ENCODE results near the gene DUSP1.
A peak's percentile ranks its signal among the peaks of the same experiment; 100 is the strongest.
"Not testable (repeated sequence)": the region's sequence is repeated elsewhere in the genome, so short reads cannot be mapped to it uniquely, and the experiment has no call there.

The DUSP1 gene

GRCh38 chr5:172797771-172798191, 26.8 kb upstream of the DUSP1 start:
- peak; percentile 48 for DNase-seq

- no peak for DNase-seq
These were observed 25.3 kb upstream of the DUSP1 start for GRCh38 chr5:172796306-172796705.

GRCh38 chr5:172795318-172795977, 24.5 kb upstream of the DUSP1 start:
- DNase-seq: no peak

- peak; percentile 69 for DNase-seq
These were observed 22.8 kb upstream of the DUSP1 start for GRCh38 chr5:172793577-172794488.

GRCh38 chr5:172792701-172793570, 21.9 kb upstream of the DUSP1 start:
- DNase-seq: peak; percentile 51

- no peak for DNase-seq
These were observed 20.9 kb upstream of the DUSP1 start for GRCh38 chr5:172791726-172792445.

GRCh38 chr5:172791286-172791685, 20.3 kb upstream of the DUSP1 start:
- DNase-seq: no peak

GRCh38 chr5:172790496-172790889, 19.5 kb upstream of the DUSP1 start:
- DNase-seq: no peak

- no peak for DNase-seq
These were observed 18.9 kb upstream of the DUSP1 start for GRCh38 chr5:172789687-172790495.

GRCh38 chr5:172788771-172789686, 18.0 kb upstream of the DUSP1 start:
- peak; percentile 94 for DNase-seq

GRCh38 chr5:172787538-172787937, 16.5 kb upstream of the DUSP1 start:
- DNase-seq: not testable (repeated sequence)

- DNase-seq: no peak
These were observed 15.9 kb upstream of the DUSP1 start for GRCh38 chr5:172786736-172787462.

GRCh38 chr5:172785429-172786088, 14.6 kb upstream of the DUSP1 start:
- DNase-seq: no peak

- not testable (repeated sequence) for DNase-seq
These were observed 13.2 kb upstream of the DUSP1 start for GRCh38 chr5:172784162-172784561.

- DNase-seq: not testable (repeated sequence)
These were observed 12.3 kb upstream of the DUSP1 start for GRCh38 chr5:172783319-172783718.

- peak; percentile 69 for DNase-seq
These were observed 11.4 kb upstream of the DUSP1 start for GRCh38 chr5:172782169-172783039.

GRCh38 chr5:172779691-172780341, 8.8 kb upstream of the DUSP1 start:
- no peak for DNase-seq

Measured in hematopoietic multipotent progenitor cell treated with erythropoietin and hydrocortisone succinate and interleukin-3 and kit ligand, for 4 days (in vitro differentiated cells).